ENCODE results near the gene NPEPPS.

NPEPPS gene

DNA sequence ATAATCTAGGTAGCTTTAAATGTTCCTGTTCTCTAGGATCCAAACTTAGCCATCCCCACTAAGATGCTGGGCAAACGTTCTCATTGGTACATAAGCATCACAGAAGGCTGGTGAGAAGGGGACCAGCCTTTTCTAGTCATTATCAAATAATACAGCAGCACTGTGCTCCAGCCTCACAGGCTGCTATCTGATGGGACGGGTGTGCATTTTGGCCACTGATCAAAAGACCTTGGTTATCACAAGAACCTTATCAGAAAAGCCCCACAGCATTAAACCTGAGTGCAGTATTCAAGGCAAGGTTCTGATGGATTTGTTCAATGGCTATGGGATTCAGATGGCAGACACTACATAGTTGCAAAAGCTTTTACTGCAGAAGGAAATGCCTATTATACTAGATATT is 99.7 kb downstream of the NPEPPS start:
- Histone ChIP-seq H3K9ac (ENCODE audit: low read length in 2 of 2) (no peak overlapping the region), H3K27ac (ENCODE audit: low read length) (no peak overlapping the region), H3K27me3 (ENCODE audit: control insufficient read depth in 1 of 2, insufficient read depth in 2 of 2, low read length in 2 of 2) (no peaks in the 10 kb centered on the region), H3K9me3 (ENCODE audit: control insufficient read depth in 2 of 2, low read length in 2 of 2) (no peaks in the 10 kb centered on the region), H3K4me1 (ENCODE audit: control insufficient read depth, insufficient read depth, low read length) (peaks cover 6% of the 10 kb centered on the region), H3K36me3 (ENCODE audit: control insufficient read depth in 2 of 2, insufficient read depth in 2 of 2, low read length in 2 of 2) (peaks cover 0 to 3% of the 10 kb centered on the region in 2 donors), H3K4me3 (ENCODE audit: low read length in 2 of 2) (no peak overlapping the region)

DNA sequence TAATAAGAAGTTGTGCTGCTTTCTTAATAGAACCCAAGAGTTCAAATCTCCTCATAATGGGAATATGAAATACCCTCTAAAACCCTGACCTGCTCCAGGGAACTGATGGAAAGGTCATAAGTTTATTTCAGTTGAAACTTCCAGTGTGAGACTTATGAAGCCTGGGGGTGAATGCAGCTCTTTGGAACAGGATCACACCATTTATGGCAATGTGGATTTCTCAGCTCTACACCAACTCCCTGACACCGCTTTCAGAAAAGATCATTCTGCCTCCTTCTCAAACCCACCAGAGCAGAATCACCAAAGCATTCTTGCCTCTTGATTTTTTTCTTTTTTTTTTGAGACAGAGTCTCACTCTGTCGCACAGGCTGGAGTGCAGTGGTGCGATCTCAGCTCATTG is 102.1 kb downstream of the NPEPPS start:
- Histone ChIP-seq H3K9me3 (ENCODE audit: control insufficient read depth in 2 of 2, low read length in 2 of 2) (no peaks in the 10 kb centered on the region), H3K4me1 (ENCODE audit: control insufficient read depth, insufficient read depth, low read length) (no peaks in the 10 kb centered on the region), H3K27me3 (ENCODE audit: control insufficient read depth in 1 of 2, insufficient read depth in 2 of 2, low read length in 2 of 2) (no peaks in the 10 kb centered on the region), H3K9ac (ENCODE audit: low read length in 2 of 2) (no peak overlapping the region), H3K27ac (ENCODE audit: low read length) (no peak overlapping the region), H3K4me3 (ENCODE audit: low read length in 2 of 2) (no peak overlapping the region), H3K36me3 (ENCODE audit: control insufficient read depth in 2 of 2, insufficient read depth in 2 of 2, low read length in 2 of 2) (peaks cover 0 to 3% of the 10 kb centered on the region in 2 donors)

- Histone ChIP-seq H3K4me3 (ENCODE audit: low read length in 2 of 2) (no peak overlapping the region), H3K4me1 (ENCODE audit: control insufficient read depth, insufficient read depth, low read length) (no peaks in the 10 kb centered on the region), H3K36me3 (ENCODE audit: control insufficient read depth in 2 of 2, insufficient read depth in 2 of 2, low read length in 2 of 2) (peaks cover 0 to 3% of the 10 kb centered on the region in 2 donors), H3K9ac (ENCODE audit: low read length in 2 of 2) (no peak overlapping the region), H3K27ac (ENCODE audit: low read length) (no peak overlapping the region), H3K27me3 (ENCODE audit: control insufficient read depth in 1 of 2, insufficient read depth in 2 of 2, low read length in 2 of 2) (no peaks in the 10 kb centered on the region), H3K9me3 (ENCODE audit: control insufficient read depth in 2 of 2, low read length in 2 of 2) (no peaks in the 10 kb centered on the region)
Measured at GRCh38 chr17:47633996-47634395, 103.1 kb downstream of the NPEPPS start.

GRCh38 chr17:47634870-47635269 is 104.0 kb downstream of the NPEPPS start:
- Histone ChIP-seq H3K9ac (ENCODE audit: low read length in 2 of 2) (no peak overlapping the region), H3K27ac (ENCODE audit: low read length) (no peak overlapping the region), H3K9me3 (ENCODE audit: control insufficient read depth in 2 of 2, low read length in 2 of 2) (no peaks in the 10 kb centered on the region), H3K4me1 (ENCODE audit: control insufficient read depth, insufficient read depth, low read length) (no peaks in the 10 kb centered on the region), H3K36me3 (ENCODE audit: control insufficient read depth in 2 of 2, insufficient read depth in 2 of 2, low read length in 2 of 2) (peaks cover 0 to 2% of the 10 kb centered on the region in 2 donors), H3K4me3 (ENCODE audit: low read length in 2 of 2) (no peak overlapping the region), H3K27me3 (ENCODE audit: control insufficient read depth in 1 of 2, insufficient read depth in 2 of 2, low read length in 2 of 2) (no peaks in the 10 kb centered on the region)

- Histone ChIP-seq H3K27ac (ENCODE audit: low read length) (no peak overlapping the region), H3K4me1 (ENCODE audit: control insufficient read depth, insufficient read depth, low read length) (no peaks in the 10 kb centered on the region)
Measured at GRCh38 chr17:47635734-47636133, 104.8 kb downstream of the NPEPPS start.

GRCh38 chr17:47636273-47637030 is 105.5 kb downstream of the NPEPPS start:
- Histone ChIP-seq H3K36me3 (ENCODE audit: control insufficient read depth in 2 of 2, insufficient read depth in 2 of 2, low read length in 2 of 2) (peaks cover 0 to 2% of the 10 kb centered on the region in 2 donors), H3K9ac (ENCODE audit: low read length in 2 of 2) (no peak overlapping the region), H3K27ac (ENCODE audit: low read length) (no peak overlapping the region), H3K4me1 (ENCODE audit: control insufficient read depth, insufficient read depth, low read length) (no peaks in the 10 kb centered on the region), H3K9me3 (ENCODE audit: control insufficient read depth in 2 of 2, low read length in 2 of 2) (no peaks in the 10 kb centered on the region), H3K4me3 (ENCODE audit: low read length in 2 of 2) (no peak overlapping the region), H3K27me3 (ENCODE audit: control insufficient read depth in 1 of 2, insufficient read depth in 2 of 2, low read length in 2 of 2) (no peaks in the 10 kb centered on the region)

More at GRCh38 chr17:47635734-47636133, 104.8 kb downstream of the NPEPPS start:
- Histone ChIP-seq H3K9ac (ENCODE audit: low read length in 2 of 2) (no peak overlapping the region), H3K36me3 (ENCODE audit: control insufficient read depth in 2 of 2, insufficient read depth in 2 of 2, low read length in 2 of 2) (peaks cover 0 to 2% of the 10 kb centered on the region in 2 donors), H3K4me3 (ENCODE audit: low read length in 2 of 2) (no peak overlapping the region), H3K9me3 (ENCODE audit: control insufficient read depth in 2 of 2, low read length in 2 of 2) (no peaks in the 10 kb centered on the region), H3K27me3 (ENCODE audit: control insufficient read depth in 1 of 2, insufficient read depth in 2 of 2, low read length in 2 of 2) (no peaks in the 10 kb centered on the region)

GRCh38 chr17:47638903-47639302 is 108.0 kb downstream of the NPEPPS start:
- Histone ChIP-seq H3K9me3 (ENCODE audit: control insufficient read depth in 2 of 2, low read length in 2 of 2) (no peaks in the 10 kb centered on the region), H3K36me3 (ENCODE audit: control insufficient read depth in 2 of 2, insufficient read depth in 2 of 2, low read length in 2 of 2) (peaks cover 0 to 2% of the 10 kb centered on the region in 2 donors)

GRCh38 chr17:47640076-47640475 is 109.2 kb downstream of the NPEPPS start:
- Histone ChIP-seq H3K27me3 (ENCODE audit: control insufficient read depth in 1 of 2, insufficient read depth in 2 of 2, low read length in 2 of 2) (no peaks in the 10 kb centered on the region), H3K9ac (ENCODE audit: low read length in 2 of 2) (no peak overlapping the region), H3K4me3 (ENCODE audit: low read length in 2 of 2) (no peak overlapping the region), H3K27ac (ENCODE audit: low read length) (no peak overlapping the region), H3K9me3 (ENCODE audit: control insufficient read depth in 2 of 2, low read length in 2 of 2) (no peaks in the 10 kb centered on the region), H3K36me3 (ENCODE audit: control insufficient read depth in 2 of 2, insufficient read depth in 2 of 2, low read length in 2 of 2) (no peaks in the 10 kb centered on the region), H3K4me1 (ENCODE audit: control insufficient read depth, insufficient read depth, low read length) (no peaks in the 10 kb centered on the region)

More at GRCh38 chr17:47638903-47639302, 108.0 kb downstream of the NPEPPS start:
- no peak overlapping the region for H3K4me3 ChIP-seq (ENCODE audit: low read length in 2 of 2)
- H3K9ac ChIP-seq (ENCODE audit: low read length in 2 of 2) = no peak overlapping the region
- H3K4me1 ChIP-seq (ENCODE audit: control insufficient read depth, insufficient read depth, low read length) = no peaks in the 10 kb centered on the region
- H3K27ac ChIP-seq (ENCODE audit: low read length) = no peak overlapping the region
- H3K27me3 ChIP-seq (ENCODE audit: control insufficient read depth in 1 of 2, insufficient read depth in 2 of 2, low read length in 2 of 2) = no peaks in the 10 kb centered on the region

- H3K36me3 ChIP-seq (ENCODE audit: control insufficient read depth in 2 of 2, insufficient read depth in 2 of 2, low read length in 2 of 2) = no peaks in the 10 kb centered on the region
- H3K27me3 ChIP-seq (ENCODE audit: control insufficient read depth in 1 of 2, insufficient read depth in 2 of 2, low read length in 2 of 2) = no peaks in the 10 kb centered on the region
- no peak overlapping the region for H3K27ac ChIP-seq (ENCODE audit: low read length)
- no peak overlapping the region for H3K9ac ChIP-seq (ENCODE audit: low read length in 2 of 2)
- H3K4me1 ChIP-seq (ENCODE audit: control insufficient read depth, insufficient read depth, low read length) = no peaks in the 10 kb centered on the region
- H3K4me3 ChIP-seq (ENCODE audit: low read length in 2 of 2) = no peak overlapping the region
- H3K9me3 ChIP-seq (ENCODE audit: control insufficient read depth in 2 of 2, low read length in 2 of 2) = no peaks in the 10 kb centered on the region
Measured at GRCh38 chr17:47641202-47641601, 110.3 kb downstream of the NPEPPS start.

DNA sequence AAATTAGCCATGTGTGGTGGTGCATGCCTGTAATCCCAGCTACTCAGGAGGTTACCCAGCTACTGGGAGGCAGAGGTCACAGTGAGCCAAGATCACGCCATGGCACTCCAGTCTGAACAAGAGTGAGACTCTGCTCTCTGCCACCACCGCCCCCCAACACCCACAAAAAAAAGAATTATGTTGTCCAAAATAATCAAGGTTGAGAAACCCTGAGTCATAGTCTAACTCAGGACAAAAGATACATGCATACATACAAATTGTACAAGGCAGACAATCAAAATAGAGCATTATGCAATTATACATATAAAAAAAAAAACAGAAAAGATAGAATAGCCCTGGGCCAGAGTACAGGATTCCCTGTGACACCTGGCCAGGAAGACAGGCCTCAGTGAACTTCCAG is 112.2 kb downstream of the NPEPPS start:
- no peaks in the 10 kb centered on the region for H3K36me3 ChIP-seq (ENCODE audit: control insufficient read depth in 2 of 2, insufficient read depth in 2 of 2, low read length in 2 of 2)
- no peaks in the 10 kb centered on the region for H3K4me1 ChIP-seq (ENCODE audit: control insufficient read depth, insufficient read depth, low read length)
- no peak overlapping the region for H3K27ac ChIP-seq (ENCODE audit: low read length)
- no peak overlapping the region for H3K4me3 ChIP-seq (ENCODE audit: low read length in 2 of 2)
- H3K9me3 ChIP-seq (ENCODE audit: control insufficient read depth in 2 of 2, low read length in 2 of 2) = no peaks in the 10 kb centered on the region
- H3K9ac ChIP-seq (ENCODE audit: low read length in 2 of 2) = no peak overlapping the region
- no peaks in the 10 kb centered on the region for H3K27me3 ChIP-seq (ENCODE audit: control insufficient read depth in 1 of 2, insufficient read depth in 2 of 2, low read length in 2 of 2)

GRCh38 chr17:47644324-47644723 is 113.4 kb downstream of the NPEPPS start:
- Histone ChIP-seq H3K27ac (ENCODE audit: low read length) (no peak overlapping the region), H3K9ac (ENCODE audit: low read length in 2 of 2) (no peak overlapping the region), H3K4me3 (ENCODE audit: low read length in 2 of 2) (no peak overlapping the region), H3K9me3 (ENCODE audit: control insufficient read depth in 2 of 2, low read length in 2 of 2) (no peaks in the 10 kb centered on the region), H3K4me1 (ENCODE audit: control insufficient read depth, insufficient read depth, low read length) (peaks cover 11% of the 10 kb centered on the region), H3K27me3 (ENCODE audit: control insufficient read depth in 1 of 2, insufficient read depth in 2 of 2, low read length in 2 of 2) (no peaks in the 10 kb centered on the region), H3K36me3 (ENCODE audit: control insufficient read depth in 2 of 2, insufficient read depth in 2 of 2, low read length in 2 of 2) (no peaks in the 10 kb centered on the region)

Data from stomach smooth muscle (tissue), 2 donors.